HepG2 (cell line): ENCODE results near the gene ACADVL. TPM values are rescaled to one million over a fixed set of nuclear protein-coding genes. Genes with fewer than 3 reads are reported as not detected.

Experiments
- ARNTL ChIP-seq: sonication (generic); formaldehyde crosslinking; IDR thresholded peaks from 2 replicates; pipeline ENCODE4 v1.4.0; 2020; ENCODE audit warnings: mild to moderate bottlenecking, missing genetic modification reagents
- CENPT ChIP-seq: sonication (generic); formaldehyde crosslinking; IDR thresholded peaks from 2 replicates; pipeline ENCODE4 v1.8.0; 2022; ENCODE audit warnings: low read depth, mild to moderate bottlenecking, moderate library complexity, missing genetic modification reagents
- EP300 ChIP-seq, 3 experiments: sonication (generic) in 1 of 3; formaldehyde crosslinking in 1 of 3; IDR thresholded peaks; 2 replicates each; pipeline versions ENCODE4 v1.5.1 to v1.6.1; 2011 to 2020; ENCODE audit warnings: low read depth in 2 of 3, low read length in 2 of 3, borderline replicate concordance in 1 of 3, improper control_type of control experiment in 1 of 3, mild to moderate bottlenecking in 1 of 3, missing genetic modification reagents in 1 of 3, moderate library complexity in 1 of 3
- FOXA3 ChIP-seq: IDR thresholded peaks from 2 replicates; pipeline ENCODE4 v1.6.1; 2016; ENCODE audit warnings: missing genetic modification reagents, missing compliant biosample characterization
- MEIS2 ChIP-seq: sonication (generic); formaldehyde crosslinking; IDR thresholded peaks from 2 replicates; pipeline ENCODE4 v1.9.0; 2021; ENCODE audit warnings: mild to moderate bottlenecking, missing genetic modification reagents
- MIER2 ChIP-seq: IDR thresholded peaks from 2 replicates; pipeline ENCODE4 v1.6.1; 2016; ENCODE audit warnings: missing biosample characterization, missing genetic modification reagents
- NCOA5 ChIP-seq: sonication (generic); formaldehyde crosslinking; IDR thresholded peaks from 2 replicates; pipeline ENCODE4 v1.4.0; 2020; ENCODE audit warnings: missing genetic modification reagents
- PAWR ChIP-seq: sonication (generic); formaldehyde crosslinking; IDR thresholded peaks from 2 replicates; pipeline ENCODE4 v1.4.0; 2020; ENCODE audit warnings: missing genetic modification reagents, mild to moderate bottlenecking, borderline replicate concordance
- PCBP1 ChIP-seq: fragments of 200-400 bp; formaldehyde crosslinking; IDR thresholded peaks from 2 replicates; pipeline ENCODE4 v1.6.1; 2017; ENCODE audit warnings: mild to moderate bottlenecking, low read depth, low read length, borderline replicate concordance
- PHF21A ChIP-seq: sonication (generic); formaldehyde crosslinking; IDR thresholded peaks from 2 replicates; pipeline ENCODE4 v1.5.0; 2020; ENCODE audit warnings: mild to moderate bottlenecking, missing genetic modification reagents
- PHF5A ChIP-seq: IDR thresholded peaks from one replicate; pipeline ENCODE4 v1.6.1; 2018; ENCODE audit warnings: low read depth, missing genetic modification reagents; ENCODE audit not compliant: unreplicated experiment
- POLR2A ChIP-seq, 2 experiments: IDR thresholded peaks; 2 replicates each; pipeline ENCODE4 v1.6.1; 2011; ENCODE audit warnings: low read depth in 2 of 2, low read length in 2 of 2, mild to moderate bottlenecking in 1 of 2, moderate library complexity in 1 of 2; ENCODE audit not compliant: insufficient read depth in 1 of 2
- SIN3A ChIP-seq: IDR thresholded peaks from 2 replicates; pipeline ENCODE4 v1.6.1; 2011; ENCODE audit warnings: low read depth, mild to moderate bottlenecking, control low read depth, low read length, borderline replicate concordance
- SOX13 ChIP-seq, 3 experiments: fragments of 450-650 bp in 1 of 3; sonication (generic) in 1 of 3; formaldehyde crosslinking in 1 of 3; IDR thresholded peaks in 2 of 3; conservative IDR thresholded peaks in 1 of 3; 2 replicates each; pipeline versions ENCODE4 v1.5.0 to v1.6.1; 2016 to 2020; ENCODE audit warnings: antibody characterized with exemption in 1 of 3, mild to moderate bottlenecking in 1 of 3, missing compliant biosample characterization in 1 of 3, missing genetic modification reagents in 1 of 3, moderate library complexity in 1 of 3
- SP2 ChIP-seq: sonication (generic); formaldehyde crosslinking; IDR thresholded peaks from 2 replicates; pipeline ENCODE4 v1.5.1; 2020; ENCODE audit warnings: mild to moderate bottlenecking, missing genetic modification reagents
- YEATS4 ChIP-seq: sonication (generic); formaldehyde crosslinking; IDR thresholded peaks from 2 replicates; pipeline ENCODE4 v1.4.0; 2020; ENCODE audit warnings: missing genetic modification reagents, borderline replicate concordance
- ZBTB8A ChIP-seq: sonication (generic); formaldehyde crosslinking; IDR thresholded peaks from 2 replicates; pipeline ENCODE4 v1.4.0; 2020; ENCODE audit warnings: mild to moderate bottlenecking, low read depth, missing genetic modification reagents, borderline replicate concordance
- ZNF143 ChIP-seq: sonication (generic); formaldehyde crosslinking; IDR thresholded peaks from 2 replicates; pipeline ENCODE4 v1.4.0; 2020; ENCODE audit warnings: missing genetic modification reagents
- ZNF235 ChIP-seq: sonication (generic); formaldehyde crosslinking; IDR thresholded peaks from 2 replicates; pipeline ENCODE4 v1.8.1; 2023; ENCODE audit warnings: mild to moderate bottlenecking, missing genetic modification reagents, borderline replicate concordance
- ZNF512B ChIP-seq: sonication (generic); formaldehyde crosslinking; IDR thresholded peaks from 2 replicates; pipeline ENCODE4 v1.5.1; 2020; ENCODE audit warnings: missing genetic modification reagents, mild to moderate bottlenecking, borderline replicate concordance
- ZNF546 ChIP-seq: sonication (generic); formaldehyde crosslinking; conservative IDR thresholded peaks from 2 replicates; pipeline ENCODE4 v1.8.1; 2023; ENCODE audit warnings: mild to moderate bottlenecking, missing genetic modification reagents
- ZNF569 ChIP-seq: sonication (generic); formaldehyde crosslinking; IDR thresholded peaks from 2 replicates; pipeline ENCODE4 v1.5.0; 2020; ENCODE audit warnings: mild to moderate bottlenecking, missing genetic modification reagents, moderate library complexity, borderline replicate concordance
- ZNF720 ChIP-seq: sonication (generic); formaldehyde crosslinking; IDR thresholded peaks from 2 replicates; pipeline ENCODE4 v1.4.0; 2020; ENCODE audit warnings: missing genetic modification reagents
- ZNF740 ChIP-seq: sonication (generic); formaldehyde crosslinking; IDR thresholded peaks from 2 replicates; pipeline ENCODE4 v1.4.0; 2020; ENCODE audit warnings: missing genetic modification reagents
- polyA plus RNA-seq, 8 experiments: library from polyadenylated mRNA; depleted of rRNA in 3 of 8; stranded (reverse) in 7 of 8; unstranded in 1 of 8; fragments of >200 nt; fragmentation: Illumina TruSeq in 4 of 8; extraction: Trizol in 4 of 8; gene quantifications; 2 replicates each; pipeline versions ENCODE4 v1.2.1 to v1.2.3, GENCODE V29; 2011 to 2016; ENCODE audit warnings: low read depth in 4 of 8, missing spikeins in 1 of 8, mixed read lengths in 1 of 8; ENCODE audit not compliant: insufficient read depth in 1 of 8
- total RNA-seq, 5 experiments: library from RNA; depleted of rRNA; stranded (reverse); fragments of >200 nt; fragmentation: Illumina TruSeq; extraction: Trizol; gene quantifications; 2 replicates each; pipeline ENCODE4 v1.2.3, GENCODE V29; 2016; ENCODE audit warnings: low read depth in 1 of 5

ACADVL gene
- total and polyA plus RNA-seq, 2 of the 13 experiments (the other 11 are each of a cell fraction or from before 2014, with no cell fraction given): 219 to 412 TPM

- no peak for TF ChIP-seq ZNF512B
- TF ChIP-seq YEATS4 (CRISPR knock-in tag): peak; percentile 94
- TF ChIP-seq ZNF546 (CRISPR knock-in tag): no peak
- TF ChIP-seq MIER2 (CRISPR knock-in tag): peak; percentile 66; the same call in 1 of the 2 replicates
- peak; percentile 85; the same call in 1 of the 2 replicates for TF ChIP-seq SIN3A
- TF ChIP-seq ARNTL (CRISPR knock-in tag): peak; percentile 92
- peak; percentile 45 to 93; a peak in 3 of 4 replicates for TF ChIP-seq POLR2A (IDR thresholded peaks at IDR 0.05; ENCODE audit: insufficient read depth in 1 of 2, low read depth in 2 of 2, low read length in 2 of 2)
- no peak for TF ChIP-seq ZNF569 (CRISPR knock-in tag)
- TF ChIP-seq CENPT: no peak
- TF ChIP-seq PAWR (CRISPR knock-in tag): no peak
- TF ChIP-seq ZNF720 (CRISPR knock-in tag): peak; percentile 77; the same call in 1 of the 2 replicates
- peak; percentile 56; the same call in 1 of the 2 replicates for TF ChIP-seq MEIS2 (CRISPR knock-in tag)
- no peak for TF ChIP-seq ZBTB8A (CRISPR knock-in tag)
- TF ChIP-seq SOX13 (IDR thresholded peaks at IDR 0.05): no peak
- peak in 1 of 2 experiments; percentile 19; a peak in 2 of 4 replicates for TF ChIP-seq SOX13 (CRISPR knock-in tag; conservative IDR thresholded peaks at IDR 0.05 in 1 of 2, IDR thresholded peaks at IDR 0.05 in 1 of 2)
- TF ChIP-seq ZNF740 (CRISPR knock-in tag): peak; percentile 86
- TF ChIP-seq ZNF235 (CRISPR knock-in tag): no peak
- peak; percentile 69 for TF ChIP-seq ZNF143 (CRISPR knock-in tag)
- TF ChIP-seq SP2 (CRISPR knock-in tag): peak; percentile 52; the same call in 1 of the 2 replicates
- TF ChIP-seq NCOA5: no peak
- no peak; the same call in 1 of the 2 replicates for TF ChIP-seq PHF21A
- TF ChIP-seq EP300 (IDR thresholded peaks at IDR 0.05; ENCODE audit: low read depth in 2 of 2, low read length in 2 of 2): peak in 1 of 2 experiments; percentile 56; a peak in 2 of 4 replicates
- peak; percentile 74 for TF ChIP-seq EP300 (CRISPR knock-in tag; IDR thresholded peaks at IDR 0.05; ENCODE audit: borderline replicate concordance)
- TF ChIP-seq PCBP1: peak; percentile 91; the same call in 1 of the 2 replicates
- peak; percentile 89 for TF ChIP-seq PHF5A (CRISPR knock-in tag)
- peak; percentile 55; the same call in 1 of the 2 replicates for TF ChIP-seq FOXA3 (CRISPR knock-in tag)
Measured at GRCh38 chr17:7234083-7234951, 14.6 kb downstream of the ACADVL start, which contains the start of gene DVL2 (continued).
